ENCODE measurements around the gene GINS1.

DNA sequence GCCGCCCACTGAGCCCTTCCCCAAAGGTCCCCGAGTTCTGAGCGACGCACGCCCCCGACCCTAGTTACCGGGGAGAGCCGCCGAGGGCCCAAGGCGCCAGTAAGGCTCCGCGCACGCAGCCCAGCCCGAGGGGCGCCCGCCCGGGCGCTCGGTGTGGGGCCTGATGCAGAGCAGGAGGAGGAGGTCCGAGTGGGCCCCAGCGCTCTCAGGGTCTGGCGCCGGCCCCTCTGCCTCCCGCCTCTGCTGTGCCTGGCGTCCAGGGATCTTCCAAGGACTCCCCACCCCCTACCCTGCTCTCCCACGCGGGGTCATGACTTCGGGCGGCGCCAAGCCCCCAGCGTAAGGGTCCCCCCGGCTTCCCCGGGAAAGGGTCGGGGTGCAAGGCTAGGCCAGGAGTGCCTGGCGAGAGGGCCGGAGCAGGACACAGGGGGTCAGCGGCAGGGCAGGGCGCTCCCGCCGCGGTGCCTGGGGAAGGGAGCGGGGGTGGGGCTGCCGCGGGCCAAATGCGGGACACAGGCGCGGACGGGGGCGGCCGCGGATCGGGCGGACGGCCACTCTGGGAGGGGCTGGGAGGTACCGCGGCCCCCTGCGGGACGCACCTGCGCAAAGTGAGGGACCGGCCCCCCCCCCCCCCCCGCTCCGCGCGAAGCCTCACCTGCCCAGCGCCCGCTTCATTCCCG is 17.5 kb upstream of the GINS1 start:
- TF ChIP-seq, protein P1, sequence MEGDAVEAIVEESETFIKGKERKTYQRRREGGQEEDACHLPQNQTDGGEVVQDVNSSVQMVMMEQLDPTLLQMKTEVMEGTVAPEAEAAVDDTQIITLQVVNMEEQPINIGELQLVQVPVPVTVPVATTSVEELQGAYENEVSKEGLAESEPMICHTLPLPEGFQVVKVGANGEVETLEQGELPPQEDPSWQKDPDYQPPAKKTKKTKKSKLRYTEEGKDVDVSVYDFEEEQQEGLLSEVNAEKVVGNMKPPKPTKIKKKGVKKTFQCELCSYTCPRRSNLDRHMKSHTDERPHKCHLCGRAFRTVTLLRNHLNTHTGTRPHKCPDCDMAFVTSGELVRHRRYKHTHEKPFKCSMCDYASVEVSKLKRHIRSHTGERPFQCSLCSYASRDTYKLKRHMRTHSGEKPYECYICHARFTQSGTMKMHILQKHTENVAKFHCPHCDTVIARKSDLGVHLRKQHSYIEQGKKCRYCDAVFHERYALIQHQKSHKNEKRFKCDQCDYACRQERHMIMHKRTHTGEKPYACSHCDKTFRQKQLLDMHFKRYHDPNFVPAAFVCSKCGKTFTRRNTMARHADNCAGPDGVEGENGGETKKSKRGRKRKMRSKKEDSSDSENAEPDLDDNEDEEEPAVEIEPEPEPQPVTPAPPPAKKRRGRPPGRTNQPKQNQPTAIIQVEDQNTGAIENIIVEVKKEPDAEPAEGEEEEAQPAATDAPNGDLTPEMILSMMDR (IDR thresholded peaks at IDR 0.05), result no peak
- no peak for TF ChIP-seq POLR2A (IDR thresholded peaks at IDR 0.05)
